IMR-90 (cell line): ENCODE data around the gene KAZN.

Source experiments
- BHLHE40 ChIP-seq: fragments of 150-350 bp; IDR thresholded peaks from 2 replicates; pipeline ENCODE4 v1.6.1; 2016; ENCODE audit warnings: mild to moderate bottlenecking, low read depth, low read length
- CEBPB ChIP-seq: IDR thresholded peaks from 2 replicates; pipeline ENCODE4 v1.6.1; 2012; ENCODE audit warnings: low read depth, low read length, improper control_type of control experiment
- CHD1 ChIP-seq: IDR thresholded peaks from 2 replicates; pipeline ENCODE4 v1.6.1; 2012; ENCODE audit warnings: low read depth, low read length, improper control_type of control experiment
- FOS ChIP-seq: fragments of 150-350 bp; IDR thresholded peaks from 2 replicates; pipeline ENCODE4 v1.6.1; 2016; ENCODE audit warnings: low read depth, low read length
- MAFK ChIP-seq: IDR thresholded peaks from 2 replicates; pipeline ENCODE4 v1.6.1; 2012; ENCODE audit warnings: low read depth, low read length, improper control_type of control experiment
- MXI1 ChIP-seq: IDR thresholded peaks from 2 replicates; pipeline ENCODE4 v1.6.1; 2012; ENCODE audit warnings: low read depth, mild to moderate bottlenecking, low read length, moderate library complexity, borderline replicate concordance
- POLR2A ChIP-seq: IDR thresholded peaks from 2 replicates; pipeline ENCODE4 v1.6.1; 2012; ENCODE audit warnings: mild to moderate bottlenecking, low read depth, low read length
- RAD21 ChIP-seq: IDR thresholded peaks from 2 replicates; pipeline ENCODE4 v1.6.1; 2012; ENCODE audit warnings: low read length, improper control_type of control experiment
- RCOR1 ChIP-seq: IDR thresholded peaks from 2 replicates; pipeline ENCODE4 v1.6.1; 2012; ENCODE audit warnings: mild to moderate bottlenecking, low read length, improper control_type of control experiment; ENCODE audit not compliant: insufficient replicate concordance
- RFX5 ChIP-seq: IDR thresholded peaks from 2 replicates; pipeline ENCODE4 v1.8.0; 2012; ENCODE audit warnings: low read depth, mild to moderate bottlenecking, low read length, moderate library complexity
- SMC3 ChIP-seq: fragments of 150-350 bp; IDR thresholded peaks from 2 replicates; pipeline ENCODE4 v1.6.1; 2016; ENCODE audit warnings: low read depth, mild to moderate bottlenecking, antibody characterized with exemption, low read length, moderate library complexity
- USF2 ChIP-seq: fragments of 150-350 bp; IDR thresholded peaks from 2 replicates; pipeline ENCODE4 v1.6.1; 2017; ENCODE audit warnings: mild to moderate bottlenecking, antibody characterized with exemption, low read length, low read depth
- TF ChIP-seq, protein P1 (sequence below): conservative IDR thresholded peaks from 2 replicates; pipeline ENCODE4 v1.5.1; 2012; ENCODE audit warnings: mild to moderate bottlenecking, low read depth, low read length, improper control_type of control experiment
- TF ChIP-seq, protein P2 (sequence below): fragments of 150-350 bp; IDR thresholded peaks from 2 replicates; pipeline ENCODE4 v1.6.1; 2016; ENCODE audit warnings: low read depth, mild to moderate bottlenecking, low read length, moderate library complexity, borderline replicate concordance

GRCh38 chr1:14642712-14643111 is 44.2 kb downstream of the KAZN start:
- TF ChIP-seq, protein P1, sequence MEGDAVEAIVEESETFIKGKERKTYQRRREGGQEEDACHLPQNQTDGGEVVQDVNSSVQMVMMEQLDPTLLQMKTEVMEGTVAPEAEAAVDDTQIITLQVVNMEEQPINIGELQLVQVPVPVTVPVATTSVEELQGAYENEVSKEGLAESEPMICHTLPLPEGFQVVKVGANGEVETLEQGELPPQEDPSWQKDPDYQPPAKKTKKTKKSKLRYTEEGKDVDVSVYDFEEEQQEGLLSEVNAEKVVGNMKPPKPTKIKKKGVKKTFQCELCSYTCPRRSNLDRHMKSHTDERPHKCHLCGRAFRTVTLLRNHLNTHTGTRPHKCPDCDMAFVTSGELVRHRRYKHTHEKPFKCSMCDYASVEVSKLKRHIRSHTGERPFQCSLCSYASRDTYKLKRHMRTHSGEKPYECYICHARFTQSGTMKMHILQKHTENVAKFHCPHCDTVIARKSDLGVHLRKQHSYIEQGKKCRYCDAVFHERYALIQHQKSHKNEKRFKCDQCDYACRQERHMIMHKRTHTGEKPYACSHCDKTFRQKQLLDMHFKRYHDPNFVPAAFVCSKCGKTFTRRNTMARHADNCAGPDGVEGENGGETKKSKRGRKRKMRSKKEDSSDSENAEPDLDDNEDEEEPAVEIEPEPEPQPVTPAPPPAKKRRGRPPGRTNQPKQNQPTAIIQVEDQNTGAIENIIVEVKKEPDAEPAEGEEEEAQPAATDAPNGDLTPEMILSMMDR = no peak
- TF ChIP-seq, protein P2, sequence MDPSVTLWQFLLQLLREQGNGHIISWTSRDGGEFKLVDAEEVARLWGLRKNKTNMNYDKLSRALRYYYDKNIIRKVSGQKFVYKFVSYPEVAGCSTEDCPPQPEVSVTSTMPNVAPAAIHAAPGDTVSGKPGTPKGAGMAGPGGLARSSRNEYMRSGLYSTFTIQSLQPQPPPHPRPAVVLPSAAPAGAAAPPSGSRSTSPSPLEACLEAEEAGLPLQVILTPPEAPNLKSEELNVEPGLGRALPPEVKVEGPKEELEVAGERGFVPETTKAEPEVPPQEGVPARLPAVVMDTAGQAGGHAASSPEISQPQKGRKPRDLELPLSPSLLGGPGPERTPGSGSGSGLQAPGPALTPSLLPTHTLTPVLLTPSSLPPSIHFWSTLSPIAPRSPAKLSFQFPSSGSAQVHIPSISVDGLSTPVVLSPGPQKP = no peak
- TF ChIP-seq FOS (no peak), MXI1 (no peak), POLR2A (no peak), RAD21 (no peak), CEBPB (no peak), USF2 (no peak), RCOR1 (no peak), SMC3 (no peak), CHD1 (no peak), MAFK (no peak), RFX5 (no peak), BHLHE40 (no peak)
